ENCODE measurements around the gene SEZ6L.
"Not testable (repeated sequence)": the region's sequence is repeated elsewhere in the genome, so short reads cannot be mapped to it uniquely, and the experiment has no call there.

Gene SEZ6L

DNA sequence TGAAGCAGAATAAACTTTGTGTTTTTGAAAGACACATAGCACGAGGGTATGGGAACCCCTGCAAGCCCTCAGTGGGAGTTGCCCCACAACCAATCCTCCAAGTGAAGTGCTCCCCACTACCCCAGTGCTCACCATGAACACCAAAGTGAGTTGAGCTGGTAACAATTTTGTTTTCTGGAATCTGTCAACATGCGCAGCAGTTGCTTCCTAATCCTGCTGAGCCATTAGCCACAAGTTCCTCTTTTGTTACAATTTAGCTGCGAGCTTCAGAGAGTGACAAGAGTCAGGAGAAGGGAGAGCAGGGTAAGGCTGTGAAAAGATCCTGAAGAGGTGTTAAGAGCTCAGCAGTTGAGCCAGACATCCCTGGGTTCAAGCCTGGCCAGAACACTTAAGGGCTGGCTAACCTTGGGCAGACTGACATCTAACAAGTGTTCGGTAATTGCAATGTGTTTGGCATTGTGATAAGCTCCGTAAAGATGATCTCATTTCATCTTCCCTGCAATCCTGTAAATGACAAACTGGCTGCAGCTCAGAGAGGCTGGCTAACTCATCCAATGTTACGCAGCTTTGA lies 235.7 kb downstream of the SEZ6L start:
- Histone ChIP-seq H3K36me3 (ENCODE audit: insufficient read depth) (no peaks in the 10 kb centered on the region), H3K4me1 (ENCODE audit: low read depth, poor library complexity, severe bottlenecking) (no peaks in the 10 kb centered on the region), H4K20me1 (ENCODE audit: insufficient read depth) (no peaks in the 10 kb centered on the region), H3K79me2 (ENCODE audit: insufficient read depth, low read depth) (no peaks in the 10 kb centered on the region), H3K4me2 (no peak overlapping the region), H3K9ac (no peak overlapping the region), H3K4me3 (IDR thresholded peaks at IDR 0.05; ENCODE audit: insufficient read depth, low read depth, low read length) (no peak overlapping the region), H2AFZ (ENCODE audit: low read depth) (no peak overlapping the region), H3K27ac (no peak overlapping the region), H3K27me3 (ENCODE audit: insufficient read depth, low read depth) (no peaks in the 10 kb centered on the region)
- no peak for TF ChIP-seq CTCF (conservative IDR thresholded peaks at IDR 0.05; ENCODE audit: low read depth, low read length)

GRCh38 chr22:26406118-26406517 lies 236.9 kb downstream of the SEZ6L start:
- no peaks in the 10 kb centered on the region for H3K27me3 ChIP-seq (ENCODE audit: insufficient read depth, low read depth)
- H3K79me2 ChIP-seq (ENCODE audit: insufficient read depth, low read depth): no peaks in the 10 kb centered on the region
- no peak for TF ChIP-seq CTCF (conservative IDR thresholded peaks at IDR 0.05; ENCODE audit: low read depth, low read length)
- no peaks in the 10 kb centered on the region for H3K36me3 ChIP-seq (ENCODE audit: insufficient read depth)
- no peak overlapping the region for H3K9ac ChIP-seq
- no peak overlapping the region for H3K4me2 ChIP-seq
- H2AFZ ChIP-seq (ENCODE audit: low read depth): no peak overlapping the region
- no peak overlapping the region for H3K27ac ChIP-seq
- no peak overlapping the region for H3K4me3 ChIP-seq (IDR thresholded peaks at IDR 0.05; ENCODE audit: insufficient read depth, low read depth, low read length)
- no peaks in the 10 kb centered on the region for H4K20me1 ChIP-seq (ENCODE audit: insufficient read depth)
- H3K4me1 ChIP-seq (ENCODE audit: low read depth, poor library complexity, severe bottlenecking): no peaks in the 10 kb centered on the region

DNA sequence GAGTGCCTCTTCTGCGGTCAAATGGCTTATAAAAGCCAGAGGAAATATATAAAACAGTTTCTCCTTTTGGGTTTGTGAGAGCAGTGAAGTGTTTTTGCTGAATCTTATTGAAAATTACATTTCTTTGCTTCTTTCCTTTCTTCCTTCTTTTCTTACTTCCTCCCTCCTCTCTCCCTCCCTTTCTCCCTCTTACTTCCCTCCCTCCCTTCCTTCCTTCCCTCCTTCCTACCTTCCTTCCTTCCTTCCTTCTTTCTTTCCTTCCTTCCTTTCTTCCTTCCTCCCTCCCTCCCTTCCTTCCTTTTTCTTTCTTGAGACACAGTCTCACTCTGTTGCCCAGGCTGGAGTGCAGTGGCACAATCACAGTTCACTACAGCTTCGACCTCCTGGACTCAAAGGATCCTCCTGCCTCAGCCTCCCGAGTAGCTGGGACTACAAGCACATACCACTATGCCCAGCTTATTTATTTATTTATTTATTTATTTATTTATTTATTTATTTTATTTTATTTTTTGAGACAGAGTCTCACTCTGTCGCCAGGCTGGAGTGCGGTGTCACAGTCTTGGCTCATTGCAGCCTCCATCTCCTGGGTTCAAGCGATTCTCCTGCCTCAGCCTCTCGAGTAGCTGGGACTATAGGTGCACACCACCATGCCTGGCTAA lies 239.4 kb downstream of the SEZ6L start:
- not testable (repeated sequence) for H4K20me1 ChIP-seq (ENCODE audit: insufficient read depth); H3K4me2 ChIP-seq; H2AFZ ChIP-seq (ENCODE audit: low read depth); H3K9ac ChIP-seq; H3K4me1 ChIP-seq (ENCODE audit: low read depth, poor library complexity, severe bottlenecking); H3K27ac ChIP-seq; H3K4me3 ChIP-seq (IDR thresholded peaks at IDR 0.05; ENCODE audit: insufficient read depth, low read depth, low read length); H3K36me3 ChIP-seq (ENCODE audit: insufficient read depth); H3K27me3 ChIP-seq (ENCODE audit: insufficient read depth, low read depth); H3K79me2 ChIP-seq (ENCODE audit: insufficient read depth, low read depth)

DNA sequence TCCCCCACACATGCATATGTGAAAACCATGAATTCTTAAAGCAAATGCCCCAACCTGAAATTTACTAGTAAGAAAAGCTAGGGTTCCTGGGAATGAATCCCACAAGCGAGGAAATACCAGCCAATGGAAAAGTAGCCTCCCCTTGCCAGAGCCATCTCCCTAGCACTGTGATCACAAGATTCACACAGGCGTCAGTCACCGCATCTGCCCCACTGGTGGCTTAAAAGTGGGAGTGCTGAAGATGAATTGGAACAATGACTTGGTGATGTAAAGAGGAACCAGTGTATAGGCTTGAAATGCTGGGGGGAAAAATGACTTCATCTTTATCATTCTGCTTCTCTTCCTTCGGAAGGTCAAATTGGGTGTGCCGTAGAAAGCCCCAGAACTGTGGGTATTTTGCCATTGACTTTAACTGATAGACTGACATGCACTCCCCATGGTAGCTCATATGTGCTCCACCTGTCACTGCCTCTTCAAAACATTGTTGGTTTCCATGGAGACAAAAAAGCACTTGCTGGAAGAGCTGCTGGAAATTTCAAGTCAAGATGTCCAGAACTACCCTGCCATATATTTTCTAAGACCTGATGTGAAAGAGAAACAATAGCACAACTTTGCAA lies 240.6 kb downstream of the SEZ6L start:
- no peak overlapping the region for H3K4me3 ChIP-seq (IDR thresholded peaks at IDR 0.05; ENCODE audit: insufficient read depth, low read depth, low read length)
- no peak overlapping the region for H3K9ac ChIP-seq
- H3K27me3 ChIP-seq (ENCODE audit: insufficient read depth, low read depth): no peaks in the 10 kb centered on the region
- no peak overlapping the region for H3K4me2 ChIP-seq
- H2AFZ ChIP-seq (ENCODE audit: low read depth): no peak overlapping the region
- H3K27ac ChIP-seq: no peak overlapping the region
- H3K36me3 ChIP-seq (ENCODE audit: insufficient read depth): no peaks in the 10 kb centered on the region
- no peaks in the 10 kb centered on the region for H3K79me2 ChIP-seq (ENCODE audit: insufficient read depth, low read depth)
- H4K20me1 ChIP-seq (ENCODE audit: insufficient read depth): no peaks in the 10 kb centered on the region
- no peak for TF ChIP-seq CTCF (conservative IDR thresholded peaks at IDR 0.05; ENCODE audit: low read depth, low read length)
- no peaks in the 10 kb centered on the region for H3K4me1 ChIP-seq (ENCODE audit: low read depth, poor library complexity, severe bottlenecking)

DNA sequence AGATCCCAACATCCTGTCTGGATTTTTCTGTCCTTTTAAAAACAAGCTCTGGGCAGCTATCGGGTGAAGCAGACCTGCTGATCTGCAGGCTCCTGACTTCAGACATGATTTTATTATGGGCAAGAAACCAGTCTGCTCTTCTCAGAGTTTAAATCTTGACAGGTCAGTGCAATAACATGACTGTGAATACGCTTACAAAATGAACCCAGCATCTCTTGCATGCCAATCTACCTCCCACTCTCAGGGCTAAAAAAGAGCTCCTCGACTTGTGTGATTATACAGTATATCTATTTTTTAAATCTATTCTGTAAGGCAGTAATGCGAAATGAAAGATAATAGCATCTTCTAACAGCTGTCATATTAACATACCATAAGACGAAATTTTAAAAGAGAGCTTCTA lies 241.1 kb downstream of the SEZ6L start:
- TF ChIP-seq CTCF (conservative IDR thresholded peaks at IDR 0.05; ENCODE audit: low read depth, low read length): no peak
- Histone ChIP-seq H2AFZ (ENCODE audit: low read depth) (no peak overlapping the region), H3K36me3 (ENCODE audit: insufficient read depth) (no peaks in the 10 kb centered on the region), H4K20me1 (ENCODE audit: insufficient read depth) (no peaks in the 10 kb centered on the region), H3K27ac (no peak overlapping the region), H3K4me3 (IDR thresholded peaks at IDR 0.05; ENCODE audit: insufficient read depth, low read depth, low read length) (no peak overlapping the region), H3K9ac (no peak overlapping the region), H3K4me2 (no peak overlapping the region), H3K4me1 (ENCODE audit: low read depth, poor library complexity, severe bottlenecking) (no peaks in the 10 kb centered on the region), H3K79me2 (ENCODE audit: insufficient read depth, low read depth) (no peaks in the 10 kb centered on the region), H3K27me3 (ENCODE audit: insufficient read depth, low read depth) (no peaks in the 10 kb centered on the region)

Measured in KMS-11 (cell line).